Activated CD8-positive, alpha-beta memory T cell treated with anti-CD3 and anti-CD28 coated beads, Interleukin-2, amount 50 U/mL, for 24 hours (primary cell): ENCODE data around the gene DCAF5.

Experiments
- DNase-seq: peaks from one replicate; pipeline ENCODE4 v3.0.0-alpha.2; 2020; ENCODE audit errors: extremely low read depth

Gene DCAF5

GRCh38 chr14:69005432-69006148 is 147.3 kb downstream of the DCAF5 start:
- no peak for DNase-seq

DNA sequence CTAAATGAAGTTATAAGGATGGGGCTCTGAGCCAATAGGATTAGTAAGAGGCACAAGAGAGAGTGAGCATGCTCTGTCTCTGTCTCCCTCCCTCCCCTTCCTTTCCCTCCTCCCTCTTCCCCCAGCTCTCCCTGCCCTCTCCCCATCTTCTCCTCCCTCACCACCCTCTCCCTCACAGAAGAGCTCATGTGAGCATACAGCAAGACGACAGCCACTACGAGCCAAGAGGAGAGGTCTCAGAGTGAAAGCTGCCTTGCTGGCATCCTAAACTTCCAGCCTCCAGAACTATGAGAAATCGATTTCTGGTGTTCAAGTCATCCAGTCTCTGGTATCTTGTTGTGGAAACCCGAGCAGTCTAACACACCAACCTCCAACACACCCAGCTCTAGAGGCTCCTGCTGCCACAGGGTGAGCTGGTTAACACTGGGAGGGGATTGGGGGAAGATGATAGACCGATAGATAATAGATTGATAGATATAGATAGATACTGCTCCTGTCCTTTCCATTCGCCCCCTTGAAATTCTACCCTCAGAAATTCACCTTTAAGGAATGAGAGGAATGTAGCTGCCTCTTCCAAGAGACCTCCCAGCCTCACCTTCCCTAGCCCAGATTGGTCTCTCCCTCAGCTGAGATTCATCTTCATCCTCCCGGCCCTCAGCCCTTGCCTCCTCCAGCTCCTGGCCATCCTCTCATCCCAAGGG is 148.0 kb downstream of the DCAF5 start:
- DNase-seq: no peak

GRCh38 chr14:69003626-69004025 is 149.3 kb downstream of the DCAF5 start:
- DNase-seq: no peak

DNA sequence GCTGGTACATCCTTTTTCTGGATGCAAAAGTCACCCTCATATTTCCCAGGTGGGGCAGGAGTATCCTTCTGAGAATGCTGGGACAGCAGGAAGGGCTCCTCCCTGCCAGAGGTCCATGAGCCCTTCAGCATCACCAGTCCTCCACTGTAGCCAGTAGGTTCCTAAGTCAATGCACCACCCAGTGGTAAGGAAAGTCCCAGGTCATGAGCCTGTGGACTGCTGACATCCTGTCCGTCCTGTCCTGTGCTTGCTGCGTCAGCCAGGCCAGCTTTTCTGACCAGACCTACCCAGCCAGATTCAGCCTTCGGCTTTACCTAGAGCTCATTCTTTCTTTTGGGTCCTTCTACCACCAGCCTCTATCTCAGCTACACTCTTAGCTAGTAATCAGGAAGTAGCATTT is 150.8 kb downstream of the DCAF5 start:
- DNase-seq: no peak

DNA sequence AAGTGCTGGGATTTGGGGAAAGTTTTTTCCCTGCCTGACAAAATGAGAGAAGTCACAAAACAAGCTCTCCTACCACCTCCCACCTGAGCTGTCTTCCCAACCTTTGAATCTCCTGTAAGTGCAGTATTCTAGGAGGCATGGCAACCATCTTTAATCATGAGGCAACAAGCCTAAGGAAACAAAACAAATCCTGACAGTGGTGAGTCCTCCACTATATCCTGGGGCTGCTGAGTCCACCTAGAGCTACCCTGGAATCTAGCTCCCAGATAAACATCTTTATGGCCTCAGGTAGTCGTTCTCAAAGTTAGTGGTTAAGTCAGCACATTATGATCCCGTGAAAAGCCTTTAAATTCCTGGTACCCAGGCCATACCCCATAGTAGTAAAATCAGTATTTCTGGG is 151.5 kb downstream of the DCAF5 start:
- no peak for DNase-seq
